Kidney epithelial cell (primary cell): Measurements from ENCODE around the gene VAV2. TPM values are rescaled to one million over a fixed set of nuclear protein-coding genes. Genes with fewer than 3 reads are reported as not detected.

Source experiments
- DNase-seq: peaks from one replicate; pipeline ENCODE4 v3.0.0-alpha.2; 2010; ENCODE audit warnings: low read depth
- H3K27me3 ChIP-seq: 2 replicates; pipeline ENCODE4 v1.6.0; 2011; ENCODE audit warnings: low read length; ENCODE audit not compliant: control insufficient read depth, insufficient read depth
- H3K36me3 ChIP-seq: 2 replicates; pipeline ENCODE4 v1.5.1; 2011; ENCODE audit warnings: low read length; ENCODE audit not compliant: control insufficient read depth, insufficient read depth
- H3K4me3 ChIP-seq: 2 replicates; pipeline ENCODE4 v1.5.1; 2011; ENCODE audit warnings: low read depth, mild to moderate bottlenecking, control low read depth, low read length
- CTCF ChIP-seq: IDR thresholded peaks from 2 replicates; pipeline ENCODE4 v1.5.1; 2011; ENCODE audit warnings: mild to moderate bottlenecking, moderate library complexity, low read length, control low read depth, inconsistent platforms; ENCODE audit not compliant: insufficient read depth, poor library complexity, severe bottlenecking
- total RNA-seq: library from RNA; depleted of rRNA; stranded (reverse); fragments of >200 nt; gene quantifications from 2 replicates; pipeline ENCODE4 v1.2.3, GENCODE V29; 2015

VAV2 gene
- total RNA-seq, 1 donor from 2014 or later: 37.8 TPM

DNA sequence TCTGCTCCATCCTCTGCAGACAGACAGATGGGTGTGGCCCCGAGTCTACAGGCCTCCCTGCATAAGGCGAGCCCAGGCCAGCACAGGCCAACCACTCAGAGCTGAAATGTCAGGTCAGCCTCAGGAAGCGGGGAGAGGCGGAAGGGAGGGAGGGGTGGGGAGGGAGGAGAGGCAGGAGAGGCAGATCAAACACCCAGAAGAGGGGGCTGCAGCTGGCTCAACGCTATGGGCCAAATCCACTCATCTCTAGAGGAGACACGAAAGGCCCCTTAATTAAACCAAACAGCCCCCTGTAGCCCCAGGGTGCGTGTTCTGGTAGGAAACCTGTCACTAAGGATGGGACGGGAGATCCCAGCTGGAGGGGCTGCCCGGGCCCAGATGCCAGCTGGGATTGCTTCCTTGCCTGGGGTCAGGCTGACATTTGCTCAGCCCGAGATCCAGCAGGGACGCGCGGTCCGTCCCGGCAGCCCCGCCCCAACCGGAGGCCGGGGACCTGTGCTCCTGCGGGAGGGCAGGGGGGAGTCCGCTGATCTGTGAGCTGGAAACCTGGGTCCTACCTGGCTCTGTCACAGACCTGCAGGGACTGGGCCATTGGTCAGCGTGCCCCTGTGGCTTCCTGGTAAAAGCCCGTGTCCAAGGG lies 156.7 kb downstream of the VAV2 start:
- H3K36me3 ChIP-seq: peaks cover 4% of the 10 kb centered on the region
- no peak for DNase-seq
- TF ChIP-seq CTCF: no peak
- no peak overlapping the region for H3K4me3 ChIP-seq
- H3K27me3 ChIP-seq: no peaks in the 10 kb centered on the region

- Histone ChIP-seq H3K4me3 (no peak overlapping the region), H3K36me3 (peaks cover 4% of the 10 kb centered on the region), H3K27me3 (no peaks in the 10 kb centered on the region)
- TF ChIP-seq CTCF: no peak
- DNase-seq: no peak
Measured at GRCh38 chr9:133834080-133834976, 157.8 kb downstream of the VAV2 start.

DNA sequence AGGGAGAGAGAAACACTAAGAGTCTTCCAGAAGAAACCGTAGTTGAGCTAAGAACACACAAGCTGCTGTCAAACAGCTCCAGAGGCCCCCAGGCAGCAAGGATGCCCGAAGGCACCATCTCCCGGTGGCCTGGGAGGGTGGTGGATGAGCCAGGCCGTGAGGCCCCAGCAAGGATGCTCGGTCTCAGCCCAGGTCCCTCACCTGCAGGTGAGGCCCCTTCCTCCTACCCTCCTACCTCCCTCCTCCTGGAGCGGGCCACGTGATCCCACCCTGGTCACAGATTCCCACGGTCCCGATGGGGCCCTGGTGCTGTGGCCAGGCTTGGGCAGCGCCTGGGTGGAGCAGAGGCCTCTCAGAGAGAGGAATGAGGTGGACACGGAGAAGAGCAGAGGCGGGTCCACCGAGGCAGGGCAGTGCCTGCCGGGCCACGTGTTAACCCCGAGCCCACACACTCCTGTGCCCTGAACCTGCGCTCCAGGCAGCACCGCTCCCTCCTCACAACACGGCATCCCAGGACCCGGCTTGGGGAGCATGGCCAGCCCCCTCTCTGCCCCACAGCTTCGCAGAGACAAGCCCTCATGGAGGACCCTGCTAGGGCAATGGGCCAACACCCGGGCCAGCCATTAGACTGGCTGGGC lies 158.6 kb downstream of the VAV2 start:
- Histone ChIP-seq H3K27me3 (no peaks in the 10 kb centered on the region), H3K36me3 (peaks cover 4% of the 10 kb centered on the region), H3K4me3 (no peak overlapping the region)
- no peak for TF ChIP-seq CTCF
- DNase-seq: no peak

DNA sequence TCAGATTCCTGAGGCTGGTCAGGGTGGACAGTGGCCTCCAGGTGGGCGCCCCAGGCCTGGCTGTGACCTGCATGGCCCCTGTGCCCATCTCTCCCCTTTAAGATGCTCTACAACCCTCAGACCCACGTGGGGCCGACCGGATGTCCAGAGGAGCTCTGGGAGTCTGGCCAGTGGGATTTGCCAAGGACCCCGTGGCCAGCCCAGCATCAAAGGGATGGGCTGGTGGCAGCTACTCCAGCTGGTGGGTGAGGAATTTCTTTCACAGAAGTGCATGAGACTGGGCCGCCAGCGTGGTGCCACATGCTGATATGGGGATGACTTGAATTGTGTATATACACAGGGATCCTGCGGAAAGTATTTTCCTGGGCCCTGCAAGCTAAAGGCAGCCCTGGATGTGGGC lies 159.2 kb downstream of the VAV2 start:
- Histone ChIP-seq H3K27me3 (no peaks in the 10 kb centered on the region), H3K36me3 (peaks cover 4% of the 10 kb centered on the region), H3K4me3 (no peak overlapping the region)
- TF ChIP-seq CTCF: no peak
- no peak for DNase-seq

GRCh38 chr9:133830711-133831110 lies 161.4 kb downstream of the VAV2 start:
- no peak for TF ChIP-seq CTCF
- peaks cover 4% of the 10 kb centered on the region for H3K36me3 ChIP-seq
- no peaks in the 10 kb centered on the region for H3K27me3 ChIP-seq
- no peak for DNase-seq
- H3K4me3 ChIP-seq: no peak overlapping the region
